Loucy (cell line): ENCODE results near the gene ZSCAN21.

Source experiments
- H2AFZ ChIP-seq: fragments of 200-600 bp; sonication (generic); 2 replicates; pipeline ENCODE4 v1.6.0; 2016; ENCODE audit warnings: antibody characterized with exemption, mild to moderate bottlenecking, low read length, moderate library complexity
- H3F3A ChIP-seq: fragments of 200-600 bp; 2 replicates; pipeline ENCODE4 v1.6.0; 2016; ENCODE audit warnings: antibody characterized with exemption, low read depth, mild to moderate bottlenecking
- H3K27me3 ChIP-seq: fragments of 200-600 bp; sonication (generic); 2 replicates; pipeline ENCODE4 v1.6.1; 2014; ENCODE audit warnings: low read length, mild to moderate bottlenecking; ENCODE audit not compliant: insufficient read depth, poor library complexity, severe bottlenecking
- H3K36me3 ChIP-seq: fragments of 200-600 bp; sonication (generic); 2 replicates; pipeline ENCODE4 v1.6.1; 2016; ENCODE audit warnings: low read length; ENCODE audit not compliant: insufficient read depth
- H3K4me1 ChIP-seq: fragments of 200-600 bp; sonication (generic); 2 replicates; pipeline ENCODE4 v1.5.1; 2014; ENCODE audit warnings: low read length, mild to moderate bottlenecking; ENCODE audit not compliant: insufficient read depth, poor library complexity, severe bottlenecking
- H3K4me2 ChIP-seq: fragments of 200-600 bp; sonication (generic); 2 replicates; pipeline ENCODE4 v1.6.0; 2014; ENCODE audit warnings: antibody characterized with exemption, low read length, low read depth, mild to moderate bottlenecking; ENCODE audit not compliant: poor library complexity, severe bottlenecking
- H3K4me3 ChIP-seq: fragments of 200-600 bp; sonication (generic); 2 replicates; pipeline ENCODE4 v1.5.1; 2014; ENCODE audit warnings: low read length, mild to moderate bottlenecking, mixed read lengths; ENCODE audit not compliant: poor library complexity, severe bottlenecking
- H3K79me2 ChIP-seq: fragments of 200-600 bp; sonication (generic); 2 replicates; pipeline ENCODE4 v1.6.1; 2014; ENCODE audit warnings: low read length; ENCODE audit not compliant: insufficient read depth
- H3K9ac ChIP-seq: fragments of 200-600 bp; sonication (generic); 2 replicates; pipeline ENCODE4 v1.6.0; 2014; ENCODE audit warnings: mild to moderate bottlenecking, low read depth, low read length, moderate library complexity; ENCODE audit not compliant: poor library complexity, severe bottlenecking
- H3K9me2 ChIP-seq: fragments of 200-600 bp; sonication (generic); replicated peaks from 2 replicates; pipeline ENCODE4 v1.6.1; 2016; ENCODE audit warnings: low read depth, low read length, mixed read lengths
- H3K9me3 ChIP-seq: fragments of 200-600 bp; sonication (generic); 2 replicates; pipeline ENCODE4 v1.6.1; 2014; ENCODE audit warnings: mild to moderate bottlenecking, antibody characterized with exemption, low read length, low read depth; ENCODE audit not compliant: insufficient read depth
- H4K20me1 ChIP-seq: fragments of 200-600 bp; sonication (generic); 2 replicates; pipeline ENCODE4 v1.6.0; 2014; ENCODE audit warnings: antibody characterized with exemption, low read length, mild to moderate bottlenecking; ENCODE audit not compliant: insufficient read depth, poor library complexity, severe bottlenecking
- EZH2phosphoT487 ChIP-seq: fragments of 200-600 bp; IDR thresholded peaks from 2 replicates; pipeline ENCODE4 v1.6.1; 2018; ENCODE audit warnings: antibody characterized with exemption, mild to moderate bottlenecking, moderate library complexity, borderline replicate concordance
- TF ChIP-seq, protein P1 (sequence below): fragments of 200-600 bp; sonication (generic); conservative IDR thresholded peaks from 2 replicates; pipeline ENCODE4 v1.5.1; 2014; ENCODE audit warnings: mild to moderate bottlenecking, antibody characterized with exemption, low read length

The ZSCAN21 gene

DNA sequence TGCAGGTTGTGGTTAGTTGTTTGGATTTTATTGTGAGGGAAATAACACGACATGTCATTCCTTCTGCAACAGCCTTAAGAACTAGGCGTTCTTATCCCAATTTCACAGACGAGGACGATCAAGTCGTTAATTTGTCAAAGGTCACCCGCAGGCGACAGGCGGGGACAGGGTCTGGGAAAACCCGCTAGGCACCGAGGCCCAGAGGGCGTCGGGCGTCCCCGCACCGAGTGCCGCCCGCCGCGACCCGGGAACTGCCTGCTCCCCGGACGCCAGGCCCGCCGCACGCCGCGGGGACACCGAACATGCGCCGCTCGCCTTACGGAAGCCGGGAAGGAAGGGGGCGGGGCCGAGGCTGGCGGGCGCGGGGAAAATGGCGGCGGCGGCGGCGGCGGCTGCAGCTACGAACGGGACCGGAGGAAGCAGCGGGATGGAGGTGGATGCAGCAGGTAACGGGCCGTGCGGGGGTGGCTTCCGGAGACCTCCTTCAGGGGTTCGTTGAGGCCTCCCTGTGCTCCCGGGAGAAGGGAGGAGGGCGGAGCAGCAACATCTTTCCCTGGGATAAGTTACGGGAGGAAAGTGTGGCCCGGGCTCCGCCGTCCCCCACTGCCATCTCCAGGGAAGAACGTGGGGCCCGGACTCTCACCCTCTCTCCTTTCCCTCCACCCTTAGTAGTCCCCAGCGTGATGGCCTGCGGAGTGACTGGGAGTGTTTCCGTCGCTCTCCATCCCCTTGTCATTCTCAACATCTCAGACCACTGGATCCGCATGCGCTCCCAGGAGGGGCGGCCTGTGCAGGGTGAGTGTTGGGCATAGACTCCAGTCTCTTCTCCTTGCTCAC is 39.3 kb downstream of the ZSCAN21 start, which contains the start of gene COPS6:
TSS of gene COPS6 (plus strand) at position 349 of the 837 bp plus-strand sequence. CDS start at position 371, 22 bp downstream.
- H3K27me3 ChIP-seq, result no peaks in the 10 kb centered on the region
- peaks cover 19% of the 10 kb centered on the region for H3K4me1 ChIP-seq
- H3K4me2 ChIP-seq, result peak within 1 kb of the TSS; percentile 98
- peaks cover 31% of the 10 kb centered on the region; the same call in 1 of the 2 replicates for H3K36me3 ChIP-seq
- H2AFZ ChIP-seq, result peak within 1 kb of the TSS; percentile 96
- TF ChIP-seq EZH2phosphoT487, result no peak
- TF ChIP-seq, protein P1, sequence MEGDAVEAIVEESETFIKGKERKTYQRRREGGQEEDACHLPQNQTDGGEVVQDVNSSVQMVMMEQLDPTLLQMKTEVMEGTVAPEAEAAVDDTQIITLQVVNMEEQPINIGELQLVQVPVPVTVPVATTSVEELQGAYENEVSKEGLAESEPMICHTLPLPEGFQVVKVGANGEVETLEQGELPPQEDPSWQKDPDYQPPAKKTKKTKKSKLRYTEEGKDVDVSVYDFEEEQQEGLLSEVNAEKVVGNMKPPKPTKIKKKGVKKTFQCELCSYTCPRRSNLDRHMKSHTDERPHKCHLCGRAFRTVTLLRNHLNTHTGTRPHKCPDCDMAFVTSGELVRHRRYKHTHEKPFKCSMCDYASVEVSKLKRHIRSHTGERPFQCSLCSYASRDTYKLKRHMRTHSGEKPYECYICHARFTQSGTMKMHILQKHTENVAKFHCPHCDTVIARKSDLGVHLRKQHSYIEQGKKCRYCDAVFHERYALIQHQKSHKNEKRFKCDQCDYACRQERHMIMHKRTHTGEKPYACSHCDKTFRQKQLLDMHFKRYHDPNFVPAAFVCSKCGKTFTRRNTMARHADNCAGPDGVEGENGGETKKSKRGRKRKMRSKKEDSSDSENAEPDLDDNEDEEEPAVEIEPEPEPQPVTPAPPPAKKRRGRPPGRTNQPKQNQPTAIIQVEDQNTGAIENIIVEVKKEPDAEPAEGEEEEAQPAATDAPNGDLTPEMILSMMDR, result no peak
- H3K9ac ChIP-seq, result peak within 1 kb of the TSS; percentile 97
- peaks cover 24% of the 10 kb centered on the region; the same call in 1 of the 2 replicates for H3F3A ChIP-seq
- H4K20me1 ChIP-seq, result peaks cover 24% of the 10 kb centered on the region
- H3K9me2 ChIP-seq, result no peaks in the 10 kb centered on the region
- H3K79me2 ChIP-seq, result peaks cover 38% of the 10 kb centered on the region; the same call in 1 of the 2 replicates
- H3K4me3 ChIP-seq, result peak within 1 kb of the TSS; percentile 97
- no peaks in the 10 kb centered on the region for H3K9me3 ChIP-seq

DNA sequence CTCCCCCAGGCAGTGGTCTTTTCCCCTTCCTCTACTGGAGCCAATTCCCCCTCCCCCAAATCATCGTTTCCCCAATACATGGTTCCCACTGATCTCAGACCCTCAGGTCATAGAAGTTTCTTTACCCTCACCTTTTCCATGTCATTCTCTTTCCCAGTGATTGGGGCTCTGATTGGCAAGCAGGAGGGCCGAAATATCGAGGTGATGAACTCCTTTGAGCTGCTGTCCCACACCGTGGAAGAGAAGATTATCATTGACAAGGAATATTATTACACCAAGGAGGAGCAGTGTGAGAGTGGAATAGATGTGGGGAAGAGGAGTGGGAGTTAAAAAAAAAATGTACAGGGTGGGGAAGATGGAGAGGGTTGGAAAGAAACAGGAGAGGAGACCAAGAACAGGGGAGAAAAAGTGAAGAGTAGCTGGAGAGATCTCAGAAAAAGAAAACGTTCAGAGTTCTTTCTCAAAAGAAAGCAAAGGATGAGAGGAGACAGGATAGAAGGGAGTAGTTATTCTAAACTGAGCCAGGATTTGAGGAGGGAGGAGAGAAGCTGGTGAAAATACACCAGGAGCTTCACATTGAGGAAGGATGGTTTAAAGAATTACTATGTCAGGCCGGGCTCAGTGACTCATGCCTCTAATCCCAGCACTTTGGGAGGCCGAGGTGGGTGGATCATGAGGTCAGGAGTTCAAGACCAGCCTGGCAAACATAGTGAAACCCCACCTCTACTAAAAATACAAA is 40.1 kb downstream of the ZSCAN21 start:
- Histone ChIP-seq H4K20me1 (peaks cover 32% of the 10 kb centered on the region), H3K4me2 (peak overlapping the region; percentile 98), H3K9me3 (no peaks in the 10 kb centered on the region), H3K36me3 (peaks cover 39% of the 10 kb centered on the region), H3K9me2 (no peaks in the 10 kb centered on the region), H3K79me2 (peaks cover 45% of the 10 kb centered on the region), H3F3A (peaks cover 25% of the 10 kb centered on the region; the same call in 1 of the 2 replicates), H3K4me1 (peaks cover 19% of the 10 kb centered on the region), H2AFZ (peak overlapping the region; percentile 96), H3K4me3 (peak overlapping the region; percentile 97), H3K27me3 (no peaks in the 10 kb centered on the region), H3K9ac (peak overlapping the region; percentile 97)
- TF ChIP-seq EZH2phosphoT487, result no peak
- TF ChIP-seq, protein P1, result no peak

DNA sequence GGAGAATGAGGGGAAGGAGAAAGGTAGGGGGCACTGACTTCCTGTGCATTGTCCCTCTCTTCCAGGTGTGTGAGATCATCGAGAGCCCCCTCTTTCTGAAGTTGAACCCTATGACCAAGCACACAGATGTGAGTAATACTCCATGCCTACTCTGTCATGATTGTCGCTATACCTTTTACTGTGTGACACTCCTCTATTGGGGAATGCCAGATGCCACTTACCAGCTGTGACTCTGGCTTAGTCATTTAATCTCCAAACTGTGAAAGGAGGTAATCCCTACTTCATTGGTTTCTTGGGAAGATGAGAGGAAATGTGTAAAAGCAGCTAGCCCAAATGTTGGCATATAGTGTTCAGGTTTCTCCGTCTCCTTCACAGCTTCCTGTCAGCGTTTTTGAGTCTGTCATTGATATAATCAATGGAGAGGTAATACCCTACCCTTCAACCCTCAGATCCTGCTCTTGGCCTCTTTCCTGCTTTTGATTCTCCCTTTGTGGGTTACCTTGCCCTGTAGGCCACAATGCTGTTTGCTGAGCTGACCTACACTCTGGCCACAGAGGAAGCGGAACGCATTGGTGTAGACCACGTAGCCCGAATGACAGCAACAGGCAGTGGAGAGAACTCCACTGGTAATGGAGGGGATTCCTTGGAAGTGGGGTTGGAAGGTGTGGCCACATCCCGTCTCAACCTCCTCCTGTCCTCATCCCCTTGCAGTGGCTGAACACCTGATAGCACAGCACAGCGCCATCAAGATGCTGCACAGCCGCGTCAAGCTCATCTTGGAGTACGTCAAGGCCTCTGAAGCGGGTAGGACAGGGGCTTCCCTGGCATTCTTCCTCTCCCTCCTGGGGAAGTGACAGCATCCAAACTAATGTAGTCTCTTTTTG is 41.2 kb downstream of the ZSCAN21 start:
- H2AFZ ChIP-seq, result no peak overlapping the region
- no peaks in the 10 kb centered on the region for H3K9me2 ChIP-seq
- H3K4me2 ChIP-seq, result peak overlapping the region; percentile 98
- peaks cover 57% of the 10 kb centered on the region for H3K79me2 ChIP-seq
- no peaks in the 10 kb centered on the region for H3K27me3 ChIP-seq
- H3K9ac ChIP-seq, result no peak overlapping the region
- H3K4me1 ChIP-seq, result peaks cover 19% of the 10 kb centered on the region
- no peak overlapping the region for H3K4me3 ChIP-seq
- H4K20me1 ChIP-seq, result peaks cover 43% of the 10 kb centered on the region
- peaks cover 50% of the 10 kb centered on the region for H3K36me3 ChIP-seq
- H3F3A ChIP-seq, result peaks cover 26% of the 10 kb centered on the region; the same call in 1 of the 2 replicates
- no peak for TF ChIP-seq EZH2phosphoT487
- TF ChIP-seq, protein P1, result no peak
- H3K9me3 ChIP-seq, result no peaks in the 10 kb centered on the region
